GM20000 (cell line): Measurements from ENCODE around the gene SUSD2.

Experiments used
- DNase-seq: peaks from one replicate; pipeline ENCODE4 v3.0.0; 2012; ENCODE audit warnings: low spot score
- CTCF ChIP-seq: IDR thresholded peaks from 2 replicates; pipeline ENCODE4 v1.5.1; 2012; ENCODE audit warnings: mild to moderate bottlenecking, control low read depth; ENCODE audit errors: extremely low read depth, missing control alignments

Gene SUSD2

GRCh38 chr22:24161909-24162308, 19.4 kb upstream of the SUSD2 start:
- TF ChIP-seq CTCF = no peak
- no peak for DNase-seq

GRCh38 chr22:24162436-24162835, 18.9 kb upstream of the SUSD2 start:
- no peak for DNase-seq
- no peak for TF ChIP-seq CTCF

GRCh38 chr22:24164243-24164642, 17.0 kb upstream of the SUSD2 start:
- no peak for TF ChIP-seq CTCF
- DNase-seq = no peak

GRCh38 chr22:24164940-24165339, 16.3 kb upstream of the SUSD2 start:
- no peak for TF ChIP-seq CTCF
- DNase-seq = no peak

- TF ChIP-seq CTCF = no peak
- no peak for DNase-seq
These were observed 15.6 kb upstream of the SUSD2 start for GRCh38 chr22:24165673-24166072.

GRCh38 chr22:24166811-24167210, 14.5 kb upstream of the SUSD2 start:
- DNase-seq = no peak
- no peak for TF ChIP-seq CTCF

- TF ChIP-seq CTCF = no peak
- no peak for DNase-seq
These were observed 11.7 kb upstream of the SUSD2 start for GRCh38 chr22:24169439-24170058.
